T follicular helper cell (primary cell): ENCODE data around the gene EXOC3L1.

Experiments used
- DNase-seq: peaks from one replicate; pipeline ENCODE4 v3.0.0-alpha.2; 2020; ENCODE audit warnings: low read depth
- total RNA-seq, 2 experiments: gene quantifications; one replicate each; lab custom pipeline; 2026; lab: John Stamatoyannopoulos, UW

Gene EXOC3L1, protein sequence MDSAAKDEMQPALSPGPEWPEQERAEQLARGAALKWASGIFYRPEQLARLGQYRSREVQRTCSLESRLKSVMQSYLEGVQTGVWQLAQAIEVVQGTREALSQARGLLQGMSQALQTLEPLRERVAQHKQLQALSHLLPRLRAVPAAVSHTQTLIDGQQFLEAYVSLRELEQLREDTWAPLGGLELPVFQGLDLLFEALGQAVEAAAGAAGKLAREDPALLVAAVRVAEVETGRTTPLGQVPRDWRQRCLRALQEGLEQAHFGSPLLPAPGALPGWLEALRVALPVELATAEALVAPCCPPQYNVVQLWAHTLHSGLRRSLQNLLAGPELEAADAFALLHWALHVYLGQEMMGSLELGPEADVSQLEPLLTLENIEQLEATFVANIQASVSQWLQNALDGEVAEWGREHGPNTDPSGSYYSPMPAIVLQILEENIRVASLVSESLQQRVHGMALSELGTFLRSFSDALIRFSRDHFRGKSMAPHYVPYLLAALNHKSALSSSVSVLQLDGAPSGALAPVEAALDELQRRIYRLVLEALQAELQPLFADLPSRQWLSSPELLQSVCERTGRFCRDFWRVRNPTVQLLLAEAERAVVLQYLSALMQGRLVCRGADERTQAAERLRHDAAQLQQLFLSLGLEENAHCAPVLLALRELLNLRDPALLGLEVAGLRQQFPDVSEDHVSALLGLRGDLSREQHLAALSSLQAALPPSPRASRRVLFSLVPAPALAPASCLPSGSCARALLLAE
- total RNA-seq: 0 to 0.09 reads per million in 2 experiments

DNA sequence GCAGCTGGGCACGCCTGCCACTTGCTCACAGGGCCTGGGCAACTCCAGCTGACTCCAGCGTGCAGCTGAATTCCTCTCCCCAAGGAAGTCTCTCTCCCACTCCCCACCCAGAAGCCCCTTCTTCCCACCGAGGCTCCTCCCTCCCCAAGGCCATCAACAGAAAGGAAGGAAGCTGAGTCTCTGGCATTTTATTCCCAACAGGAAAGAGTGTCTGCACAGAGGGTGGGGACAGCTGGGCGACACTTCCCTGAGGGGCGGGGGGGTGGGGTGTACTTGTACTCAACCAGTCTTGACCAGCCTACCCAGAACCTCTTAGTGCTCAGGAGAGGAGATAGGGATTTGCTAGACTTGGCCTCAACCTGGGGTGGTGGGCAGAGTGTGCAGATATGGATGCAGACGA is at the start of gene EXOC3L1:
Gene EXOC3L1 (minus strand): TSS at position 96 of the 400 bp plus-strand sequence. CDS start 460 bp downstream, outside the sequence.
- DNase-seq: no peak

DNA sequence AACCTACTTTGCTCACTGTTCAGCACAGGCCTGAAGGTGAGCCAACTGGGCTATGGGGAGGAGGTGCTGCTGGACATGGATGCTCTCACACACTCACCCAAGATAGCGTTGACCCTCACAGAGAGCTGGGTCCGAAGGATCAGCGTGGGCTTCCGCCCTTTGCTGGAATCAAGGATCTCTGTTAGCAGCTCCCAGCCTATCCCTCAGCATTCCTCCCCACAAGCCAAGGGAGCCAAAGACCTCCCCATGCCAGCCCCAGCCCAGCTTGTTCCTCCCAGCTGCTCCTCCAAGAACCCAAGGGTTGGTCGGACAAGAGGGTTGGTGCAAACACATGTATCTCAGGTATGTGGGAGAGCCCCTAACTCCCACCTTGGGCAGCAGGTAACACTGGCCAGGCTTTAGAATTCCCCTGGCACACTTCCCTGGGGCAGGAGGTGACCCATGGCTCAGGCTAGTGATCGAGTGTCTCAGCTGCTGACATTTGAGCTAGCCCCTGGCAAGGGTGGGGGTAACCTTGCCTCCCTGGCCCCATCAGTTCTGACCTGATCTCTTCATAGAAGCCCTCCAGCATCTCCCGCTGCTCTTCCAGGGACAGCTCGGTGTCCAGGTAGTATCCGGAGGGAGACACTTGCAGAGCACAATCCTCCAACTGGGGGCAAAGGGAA is 49.0 kb upstream of the EXOC3L1 start:
- DNase-seq: no peak

DNA sequence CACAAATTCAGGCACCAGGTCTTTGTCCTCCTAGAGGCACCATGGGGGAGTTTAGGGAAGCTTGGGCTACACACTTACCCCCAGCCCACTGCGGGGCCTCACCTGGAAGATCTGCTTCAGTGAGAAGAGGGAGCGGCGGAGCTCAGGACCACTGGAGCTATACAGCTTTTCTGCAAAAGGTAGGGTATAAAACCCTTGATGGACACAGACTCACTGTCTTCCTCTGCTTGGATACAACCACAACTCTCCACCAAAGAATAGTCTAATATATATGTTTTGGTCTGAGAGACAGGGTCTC is 48.3 kb upstream of the EXOC3L1 start:
- no peak for DNase-seq

DNA sequence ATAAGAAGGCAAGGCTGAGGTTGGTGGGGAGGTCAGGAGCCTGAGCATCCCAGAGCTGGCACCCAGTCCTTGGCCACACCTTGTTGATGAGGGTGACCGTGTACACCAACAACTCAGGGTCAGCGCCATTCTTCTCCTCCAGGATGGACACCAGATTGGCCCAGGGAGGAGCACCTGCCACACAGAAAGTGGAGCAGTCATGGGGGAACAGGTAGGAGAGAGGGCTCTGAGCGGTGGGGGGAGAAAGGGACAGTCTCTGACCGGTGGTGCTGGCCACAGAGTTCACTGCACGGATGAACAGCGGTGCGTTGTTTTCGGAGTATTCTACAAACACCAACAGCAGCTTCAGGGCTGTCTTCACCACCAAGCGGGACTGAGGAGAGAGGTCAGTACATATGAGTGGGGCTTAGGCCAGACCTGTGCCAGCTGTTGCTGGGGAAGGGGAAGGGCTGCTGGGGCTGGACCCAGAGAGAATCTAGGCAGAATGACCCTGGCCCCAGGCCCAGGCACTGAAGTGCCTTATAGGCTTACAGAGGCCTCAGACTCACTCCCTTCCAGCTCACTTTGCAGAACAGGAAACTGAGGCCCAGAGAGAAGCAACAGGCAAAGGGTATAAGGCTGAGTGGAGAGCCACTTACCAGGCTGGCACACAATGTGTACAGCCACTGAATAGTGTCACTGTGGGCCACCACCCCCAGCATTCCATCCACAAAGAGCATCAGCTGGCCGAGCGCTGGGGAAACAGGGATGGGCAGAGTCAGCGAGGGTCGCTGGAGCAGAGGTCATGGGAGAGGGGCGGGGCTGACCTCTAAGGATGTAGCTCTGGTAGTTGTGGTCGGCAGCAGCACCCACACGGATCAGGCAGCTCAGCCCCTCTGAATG is 47.7 kb upstream of the EXOC3L1 start:
- no peak for DNase-seq

DNA sequence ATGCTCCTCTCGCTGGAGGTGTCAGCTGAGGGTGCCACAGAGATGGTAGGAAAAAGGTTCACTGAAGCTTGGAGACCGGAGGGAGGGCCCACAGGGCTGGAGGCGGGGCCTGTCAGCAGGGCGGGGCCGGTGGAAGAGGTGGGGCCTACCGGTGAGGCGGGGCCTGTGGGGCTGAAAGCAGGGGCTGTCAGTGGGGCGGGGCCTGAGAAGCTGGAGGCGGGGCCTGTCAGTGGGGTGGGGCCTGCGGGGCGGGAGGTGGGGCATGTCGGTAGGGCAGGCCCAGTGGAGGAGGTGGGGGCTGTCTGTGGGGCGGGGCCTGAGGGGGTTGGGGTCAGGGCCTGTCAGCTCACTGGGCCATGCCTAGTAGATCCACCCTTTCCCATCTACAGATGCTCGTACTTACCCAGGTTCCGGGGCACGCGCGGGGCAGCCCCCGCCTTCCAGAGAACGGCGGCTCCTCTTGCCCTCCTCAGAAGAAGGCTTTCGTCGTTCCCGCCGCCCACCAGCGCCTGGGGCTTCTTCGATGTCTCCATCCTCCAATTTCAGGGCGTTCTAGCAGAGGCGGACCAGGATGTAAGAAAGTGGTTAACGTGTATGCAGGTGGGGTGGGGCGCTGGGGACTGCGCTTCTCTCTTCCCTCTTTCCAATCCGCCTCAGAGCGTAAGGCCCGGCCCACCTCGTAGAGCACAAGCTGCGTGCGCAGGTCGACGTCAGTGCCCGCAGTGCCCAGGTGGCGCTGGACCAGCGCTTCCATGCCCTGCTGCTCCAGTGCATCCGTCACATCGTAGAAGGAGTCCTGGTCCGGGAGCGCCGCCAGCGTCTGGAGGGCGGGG is 46.8 kb upstream of the EXOC3L1 start:
- peak; percentile 67 for DNase-seq

DNA sequence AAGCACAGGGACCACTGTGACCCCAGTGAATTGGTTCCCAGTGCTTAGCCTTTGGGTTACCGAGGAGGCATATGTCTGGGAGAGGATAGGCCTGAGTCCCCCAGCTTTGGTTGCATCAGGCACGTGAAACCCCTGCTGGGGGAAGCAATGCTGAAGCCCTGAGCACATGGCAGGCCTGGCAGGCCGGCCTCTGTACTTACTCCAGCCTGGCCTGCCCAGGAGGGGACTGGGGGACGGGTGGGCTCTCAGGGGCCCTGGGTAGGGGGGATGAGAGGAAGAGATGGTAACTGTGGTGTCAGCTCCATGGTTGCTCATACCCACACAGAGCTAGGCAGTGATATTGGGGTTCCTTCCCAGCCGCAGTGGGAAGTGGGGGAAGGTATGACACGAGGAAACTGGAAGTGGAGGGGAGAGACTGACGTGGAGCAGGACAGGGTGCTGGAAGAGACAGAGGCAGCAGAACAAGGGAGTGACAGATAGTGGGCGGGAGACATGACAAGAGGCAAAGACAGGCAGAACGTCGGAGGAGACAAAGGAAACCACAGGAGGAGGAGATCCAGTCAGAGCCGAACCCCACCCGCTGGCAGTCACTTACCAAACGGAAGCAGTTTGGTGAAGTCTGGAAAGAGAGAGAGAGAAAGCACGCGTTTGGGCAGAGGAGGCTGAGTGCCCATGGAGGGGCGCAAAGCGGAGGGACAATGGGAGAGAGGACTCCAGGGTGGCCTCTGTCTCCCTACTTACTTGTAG is 46.1 kb upstream of the EXOC3L1 start:
- DNase-seq: no peak

DNA sequence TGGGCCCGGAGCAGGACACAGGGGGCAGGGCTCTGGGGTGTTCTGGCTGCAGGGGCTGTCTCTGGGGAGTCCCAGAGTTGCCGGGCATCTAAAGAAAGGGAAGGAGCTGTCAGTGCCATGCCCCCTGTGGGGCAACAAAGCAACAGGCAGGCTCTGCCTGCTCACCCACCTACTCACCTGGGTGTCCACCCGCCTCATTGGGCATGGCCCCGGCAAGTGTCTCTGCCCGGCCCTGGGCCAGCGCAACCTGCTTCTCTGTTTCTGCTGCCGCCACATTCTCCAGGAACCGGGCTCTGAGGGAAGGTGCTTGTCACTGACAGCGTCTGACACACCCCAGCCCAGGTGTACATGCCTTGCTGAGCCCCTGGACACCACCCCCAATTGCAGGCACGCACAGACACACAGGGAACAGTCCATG is 44.3 kb upstream of the EXOC3L1 start:
- no peak for DNase-seq

DNA sequence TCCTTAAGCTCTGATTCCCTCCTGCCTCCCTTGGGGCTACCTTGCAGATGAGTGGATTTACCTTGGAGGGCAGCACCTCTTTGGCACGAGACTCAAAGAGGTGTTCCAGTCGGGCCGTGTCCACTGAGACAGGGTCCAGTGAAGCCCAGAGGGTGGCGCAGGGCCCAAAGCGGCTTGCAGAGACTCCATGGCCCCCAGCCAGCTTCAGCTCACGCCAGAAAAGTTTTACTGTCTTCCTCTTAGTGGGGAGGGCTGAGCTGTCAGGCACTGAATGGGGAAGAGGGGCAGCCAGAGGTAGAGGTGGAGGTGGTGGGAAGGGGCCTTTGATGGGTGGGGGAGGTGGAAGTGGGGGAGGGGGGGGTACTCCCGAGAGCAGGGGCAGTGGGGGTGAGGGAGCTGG is 43.7 kb upstream of the EXOC3L1 start:
- no peak for DNase-seq

DNA sequence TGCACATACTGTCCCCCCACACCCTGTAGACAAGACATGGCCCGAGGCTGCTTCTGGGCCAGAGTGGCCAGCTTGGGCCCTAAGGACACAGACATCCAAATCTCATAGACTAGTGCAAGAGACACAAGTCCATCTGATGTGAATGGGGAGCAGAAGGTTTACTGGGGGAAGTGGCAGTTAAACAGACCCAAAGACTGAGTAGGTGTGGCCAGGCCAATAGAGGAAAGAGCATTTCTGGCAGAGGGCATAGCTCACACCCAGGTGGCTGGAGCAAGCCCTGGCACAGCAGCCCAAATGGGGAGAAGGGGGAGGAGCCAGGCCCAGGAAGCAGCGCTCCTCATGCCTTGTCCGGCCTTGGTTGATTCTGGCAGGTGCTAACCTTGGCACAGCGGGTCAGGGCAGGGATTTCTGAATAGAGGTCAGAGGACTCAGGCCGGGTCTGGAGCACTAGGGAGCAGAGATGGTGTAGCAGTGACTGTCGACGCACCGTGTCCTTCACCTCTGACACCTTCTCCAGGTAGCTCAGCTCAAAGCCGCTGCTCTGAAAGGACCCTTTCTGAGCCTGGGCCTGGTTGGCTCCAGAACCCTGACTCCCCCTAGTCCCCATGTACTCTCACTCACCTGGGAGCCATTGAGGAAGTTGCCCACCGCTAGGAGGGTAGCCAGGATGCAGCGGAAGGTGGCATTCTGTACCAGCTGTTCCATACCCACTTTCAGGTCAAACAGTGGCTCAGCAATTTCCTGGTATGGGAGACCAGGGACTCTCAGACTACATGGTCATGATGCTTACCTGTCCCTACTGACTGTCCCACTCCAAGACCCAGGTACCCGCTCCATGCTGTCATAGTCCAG is 41.1 kb upstream of the EXOC3L1 start:
- no peak for DNase-seq

DNA sequence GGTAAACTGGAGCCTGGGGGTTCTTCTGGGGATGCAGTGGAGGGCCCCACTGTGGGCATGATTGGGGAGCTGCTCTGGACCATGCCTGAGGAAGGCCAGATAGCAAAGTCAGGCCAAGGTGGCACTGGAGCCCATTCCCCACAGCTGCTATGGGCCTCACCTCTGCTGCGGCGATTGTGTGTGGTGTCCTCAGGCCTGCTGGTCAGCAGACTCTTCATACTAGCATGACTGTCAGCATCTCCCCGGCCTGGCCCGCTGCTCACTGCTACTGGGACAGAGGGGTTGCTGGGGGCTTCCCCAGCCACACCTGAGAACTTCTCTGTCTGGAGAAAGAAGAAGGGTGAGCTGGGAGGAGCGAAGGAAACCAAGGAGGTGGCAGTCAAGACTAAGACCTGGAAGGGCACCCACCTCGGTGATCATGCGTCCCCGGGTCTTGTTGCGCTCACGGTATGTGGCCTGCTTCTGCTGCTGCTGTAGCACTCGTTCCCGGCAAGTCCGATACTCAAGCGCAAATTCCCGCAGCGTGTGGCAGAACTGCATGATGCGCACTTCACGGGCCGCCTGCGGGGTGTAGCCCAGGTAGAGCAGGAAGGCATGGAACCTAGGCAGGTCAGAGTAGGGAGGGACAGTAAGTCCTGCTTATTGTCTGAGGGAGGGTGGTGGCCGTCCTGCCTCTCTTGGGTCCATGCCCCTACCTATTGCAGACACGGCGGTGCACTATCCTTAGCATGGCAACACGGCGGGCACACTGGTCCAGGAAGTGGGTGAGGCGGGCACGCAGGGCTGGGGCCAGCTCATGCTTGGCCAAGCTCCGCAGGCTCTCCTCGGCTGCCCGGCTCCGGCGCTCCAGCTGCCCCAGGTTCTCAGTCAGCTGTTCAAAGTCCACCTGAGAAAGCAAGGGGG is 40.2 kb upstream of the EXOC3L1 start:
- DNase-seq: no peak

DNA sequence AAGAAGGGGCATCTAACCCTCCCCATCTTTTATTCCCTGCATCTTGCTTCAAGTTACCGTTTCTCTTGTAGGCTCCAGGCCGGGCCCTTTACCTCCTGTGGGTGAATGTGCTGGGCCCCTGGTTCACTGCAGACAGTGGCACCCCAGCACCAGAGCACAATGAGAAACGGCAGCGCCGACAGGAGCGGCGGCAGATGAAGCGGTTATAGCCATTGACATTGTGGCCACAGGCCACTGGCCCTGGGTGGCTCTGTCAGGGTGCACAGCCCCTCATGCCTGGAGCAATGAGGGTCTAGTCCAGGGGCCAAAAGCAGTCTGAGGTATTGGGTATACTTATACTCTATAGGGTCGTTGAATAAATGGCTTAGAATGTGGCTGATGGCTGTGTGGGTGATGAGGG is 39.0 kb upstream of the EXOC3L1 start:
- no peak for DNase-seq

DNA sequence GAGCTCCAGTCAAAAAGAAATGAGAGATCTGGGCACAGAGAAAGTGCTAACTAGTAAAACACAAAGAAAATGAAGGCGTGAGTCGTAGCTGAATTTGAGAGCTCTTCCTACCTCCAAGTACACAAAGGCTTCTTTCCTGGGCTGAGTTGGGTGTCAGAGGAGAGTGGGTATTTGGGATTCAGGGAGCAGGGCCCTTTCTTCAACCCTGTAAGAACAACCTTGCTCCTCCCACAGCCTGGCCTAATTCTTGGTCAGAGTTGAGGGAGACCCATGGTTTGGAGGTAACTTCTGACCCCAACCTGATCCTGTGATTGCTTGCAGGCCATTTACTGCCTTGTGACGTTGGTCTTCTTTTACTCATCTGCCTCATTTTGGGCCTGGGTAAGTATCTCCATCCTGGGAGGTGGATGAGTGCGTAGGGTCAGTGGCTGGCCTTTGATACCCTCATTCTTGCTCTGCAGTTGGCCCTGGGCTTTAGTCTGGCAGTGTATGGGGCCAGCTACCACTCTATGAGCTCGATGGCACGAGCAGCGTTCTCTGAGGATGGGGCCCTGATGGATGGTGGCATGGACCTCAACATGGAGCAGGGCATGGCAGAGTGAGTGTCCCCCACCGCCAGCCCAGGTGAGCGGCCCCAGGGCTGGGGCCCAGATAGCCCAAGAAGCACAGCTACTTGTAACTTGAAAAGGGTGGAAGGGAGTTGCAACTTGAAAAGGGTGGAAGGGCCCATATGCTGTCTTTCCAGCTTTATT is 38.3 kb upstream of the EXOC3L1 start:
- DNase-seq: no peak

DNA sequence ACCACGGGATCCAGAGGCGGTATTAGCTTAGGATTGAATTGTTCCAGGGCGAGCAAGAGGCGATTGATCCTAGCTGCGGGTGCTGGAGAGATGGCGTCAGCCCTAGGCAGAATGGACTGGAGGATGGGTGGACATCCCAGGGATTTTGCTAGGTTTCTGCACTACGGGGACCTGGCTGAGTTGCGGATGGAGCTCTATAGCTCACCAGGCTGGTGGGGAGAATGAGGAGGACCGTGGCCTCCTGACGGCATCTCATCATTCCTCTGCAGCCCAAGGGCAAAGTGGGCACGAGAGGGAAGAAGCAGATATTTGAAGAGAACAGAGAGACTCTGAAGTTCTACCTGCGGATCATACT is 37.6 kb upstream of the EXOC3L1 start:
- no peak for DNase-seq

DNA sequence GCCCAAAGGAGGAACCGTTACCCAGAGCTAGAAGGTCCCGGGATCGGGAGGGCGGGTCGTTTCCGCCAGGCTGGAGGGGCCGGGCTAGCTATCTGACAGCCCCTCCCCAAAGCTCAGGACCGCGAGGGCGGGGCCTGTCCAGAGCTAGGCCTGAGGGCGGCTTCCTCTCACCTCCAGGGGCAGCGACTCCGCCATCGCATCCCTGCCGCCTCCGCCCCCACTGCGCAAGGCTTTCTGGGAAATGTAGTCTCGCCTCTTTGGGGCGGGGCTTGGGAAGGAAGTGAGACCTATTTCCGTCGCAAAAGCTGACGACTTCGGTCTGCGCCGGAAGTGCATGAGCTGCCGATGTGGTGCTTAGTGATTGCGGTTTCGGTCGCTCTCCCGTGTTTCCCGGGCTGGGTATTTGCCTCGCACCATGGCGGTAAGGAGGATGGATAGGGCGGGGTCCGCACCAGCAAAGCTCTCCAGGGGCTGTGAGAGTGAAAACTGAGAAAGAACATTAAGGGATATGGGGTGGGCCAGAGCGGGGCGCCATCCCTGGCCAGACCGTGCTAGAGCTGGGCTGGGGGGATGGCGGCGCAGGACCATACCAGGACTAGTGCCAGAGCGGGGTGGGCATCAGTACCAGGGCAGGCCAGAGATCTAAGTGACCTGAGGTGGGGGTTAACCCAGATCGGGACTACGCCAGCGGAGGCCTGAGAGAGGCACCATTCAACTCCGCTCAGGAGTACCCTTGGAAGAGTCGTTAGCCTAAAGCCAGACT is 37.0 kb upstream of the EXOC3L1 start, which contains the start of gene TMEM208:
Gene TMEM208 (plus strand): TSS at position 327 of the 763 bp plus-strand sequence. CDS start 89 bp downstream, at position 416.
- DNase-seq: peak; percentile 98

DNA sequence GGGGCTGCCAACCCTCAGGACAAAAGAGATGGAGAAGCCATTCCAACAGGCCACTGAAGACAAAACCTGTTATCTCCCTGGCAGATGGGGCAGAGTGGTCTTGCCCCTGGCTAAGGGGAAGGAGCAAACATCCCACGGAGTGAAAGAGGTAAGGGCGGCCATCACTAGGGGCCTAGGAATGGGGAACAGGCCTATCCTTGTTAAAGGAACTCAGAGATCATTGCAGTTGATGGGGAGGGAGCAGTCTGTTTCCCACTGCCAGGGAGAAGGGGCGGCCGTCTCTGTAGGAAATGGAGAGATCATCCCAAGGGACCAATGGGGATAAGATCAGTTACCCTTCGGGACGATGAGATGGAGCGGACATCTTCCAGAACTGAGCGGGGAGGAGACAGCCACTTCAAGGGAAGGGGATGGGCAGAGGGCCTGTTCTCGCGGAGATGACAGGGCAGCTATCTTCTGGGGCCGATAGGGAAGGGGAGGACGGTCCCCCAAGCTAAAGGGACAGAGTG is 36.4 kb upstream of the EXOC3L1 start:
- no peak for DNase-seq

DNA sequence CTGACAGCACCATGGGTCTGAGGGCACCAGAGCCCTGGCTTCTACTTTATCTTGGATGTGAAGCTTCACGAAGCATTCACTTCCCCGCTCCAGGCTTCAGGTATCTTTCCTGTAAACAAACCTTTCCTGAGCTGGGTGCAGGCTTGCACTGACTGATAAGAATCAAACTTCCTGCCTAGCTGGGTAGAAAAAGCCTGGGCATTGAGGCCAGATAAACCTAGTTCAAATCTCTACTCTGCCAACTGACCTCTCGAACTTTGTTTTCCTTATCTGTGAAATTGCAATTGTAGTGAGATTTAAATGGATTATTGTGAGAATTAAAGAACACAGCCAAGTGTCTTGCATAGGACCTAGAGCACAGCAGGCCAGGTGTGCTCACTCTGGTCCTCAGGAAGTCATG is 34.1 kb upstream of the EXOC3L1 start:
- DNase-seq: no peak
